ENCODE data around the gene UBE2D3. TPM values are rescaled to one million over a fixed set of nuclear protein-coding genes. Genes with fewer than 3 reads are reported as not detected.
"Not testable (repeated sequence)": the region's sequence is repeated elsewhere in the genome, so short reads cannot be mapped to it uniquely, and the experiment has no call there.

The UBE2D3 gene
- total RNA-seq, 1 donor, result 487 TPM

DNA sequence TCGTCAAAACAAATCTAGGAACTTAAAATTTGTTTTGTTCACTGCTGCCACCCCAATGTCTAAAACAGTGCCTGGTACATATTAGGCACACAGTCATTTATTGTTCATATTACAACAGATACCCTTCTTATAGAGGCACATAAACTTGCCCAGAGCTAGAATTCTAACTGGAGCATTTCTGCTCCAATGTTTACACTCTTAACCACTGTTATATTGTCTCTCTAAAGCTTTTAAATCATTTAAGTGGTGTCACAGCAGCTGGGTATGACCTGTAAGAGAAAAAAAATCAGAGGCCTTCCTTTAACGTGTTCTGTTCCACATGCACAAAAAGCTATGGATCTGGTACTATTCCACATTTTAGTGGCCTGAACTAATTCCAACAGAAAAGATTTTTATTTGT lies 3.0 kb downstream of the UBE2D3 start:
- TF ChIP-seq, protein P1, sequence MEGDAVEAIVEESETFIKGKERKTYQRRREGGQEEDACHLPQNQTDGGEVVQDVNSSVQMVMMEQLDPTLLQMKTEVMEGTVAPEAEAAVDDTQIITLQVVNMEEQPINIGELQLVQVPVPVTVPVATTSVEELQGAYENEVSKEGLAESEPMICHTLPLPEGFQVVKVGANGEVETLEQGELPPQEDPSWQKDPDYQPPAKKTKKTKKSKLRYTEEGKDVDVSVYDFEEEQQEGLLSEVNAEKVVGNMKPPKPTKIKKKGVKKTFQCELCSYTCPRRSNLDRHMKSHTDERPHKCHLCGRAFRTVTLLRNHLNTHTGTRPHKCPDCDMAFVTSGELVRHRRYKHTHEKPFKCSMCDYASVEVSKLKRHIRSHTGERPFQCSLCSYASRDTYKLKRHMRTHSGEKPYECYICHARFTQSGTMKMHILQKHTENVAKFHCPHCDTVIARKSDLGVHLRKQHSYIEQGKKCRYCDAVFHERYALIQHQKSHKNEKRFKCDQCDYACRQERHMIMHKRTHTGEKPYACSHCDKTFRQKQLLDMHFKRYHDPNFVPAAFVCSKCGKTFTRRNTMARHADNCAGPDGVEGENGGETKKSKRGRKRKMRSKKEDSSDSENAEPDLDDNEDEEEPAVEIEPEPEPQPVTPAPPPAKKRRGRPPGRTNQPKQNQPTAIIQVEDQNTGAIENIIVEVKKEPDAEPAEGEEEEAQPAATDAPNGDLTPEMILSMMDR (IDR thresholded peaks at IDR 0.05; ENCODE audit: insufficient read depth, low read length), result no peak
- peak overlapping the region; percentile 85 for H3K4me3 ChIP-seq (ENCODE audit: low read depth, low read length)
- DNase-seq (ENCODE audit: low read depth), result no peak

DNA sequence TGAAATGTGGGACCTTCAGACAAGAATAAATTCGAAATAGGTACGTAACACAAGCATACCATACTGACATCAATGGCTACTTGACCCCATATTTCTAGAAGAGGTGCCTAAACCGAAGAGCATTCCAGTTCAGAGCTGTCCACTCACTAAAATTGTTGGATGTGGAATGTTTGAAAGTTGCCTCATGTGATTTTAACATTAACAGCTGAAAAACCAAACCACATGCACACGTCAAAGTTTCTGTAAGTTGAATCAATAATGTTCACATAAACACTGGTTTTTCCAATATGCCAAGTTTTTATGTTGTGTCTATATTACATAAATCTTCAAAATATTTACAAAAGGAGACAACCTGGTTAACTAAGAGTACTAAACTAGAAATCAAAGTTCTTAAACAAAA lies 3.5 kb downstream of the UBE2D3 start:
- no peak for DNase-seq (ENCODE audit: low read depth)
- TF ChIP-seq, protein P1 (IDR thresholded peaks at IDR 0.05; ENCODE audit: insufficient read depth, low read length), result no peak
- H3K4me3 ChIP-seq (ENCODE audit: low read depth, low read length), result peak overlapping the region; percentile 85

DNA sequence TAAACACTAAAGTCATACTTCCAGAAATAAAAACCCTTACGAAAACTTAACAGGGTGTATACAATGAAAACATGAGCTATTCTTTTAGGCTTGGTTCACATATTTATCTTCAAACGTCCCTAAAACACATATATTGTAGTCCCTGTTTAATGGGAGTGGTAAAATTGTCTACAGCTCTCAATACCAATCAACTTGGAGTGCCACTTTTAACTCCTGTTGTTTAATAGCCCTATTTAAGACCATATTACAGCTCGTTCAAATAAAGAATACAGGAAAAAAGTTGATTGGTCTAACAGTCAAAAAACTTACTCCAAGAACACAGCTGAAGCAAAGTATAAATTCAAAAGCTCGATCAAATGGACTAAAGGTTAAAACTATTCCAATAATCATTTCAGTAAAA lies 3.9 kb downstream of the UBE2D3 start:
- H3K4me3 ChIP-seq (ENCODE audit: low read depth, low read length), result peak overlapping the region; percentile 52
- TF ChIP-seq, protein P1 (IDR thresholded peaks at IDR 0.05; ENCODE audit: insufficient read depth, low read length), result no peak
- DNase-seq (ENCODE audit: low read depth), result no peak

DNA sequence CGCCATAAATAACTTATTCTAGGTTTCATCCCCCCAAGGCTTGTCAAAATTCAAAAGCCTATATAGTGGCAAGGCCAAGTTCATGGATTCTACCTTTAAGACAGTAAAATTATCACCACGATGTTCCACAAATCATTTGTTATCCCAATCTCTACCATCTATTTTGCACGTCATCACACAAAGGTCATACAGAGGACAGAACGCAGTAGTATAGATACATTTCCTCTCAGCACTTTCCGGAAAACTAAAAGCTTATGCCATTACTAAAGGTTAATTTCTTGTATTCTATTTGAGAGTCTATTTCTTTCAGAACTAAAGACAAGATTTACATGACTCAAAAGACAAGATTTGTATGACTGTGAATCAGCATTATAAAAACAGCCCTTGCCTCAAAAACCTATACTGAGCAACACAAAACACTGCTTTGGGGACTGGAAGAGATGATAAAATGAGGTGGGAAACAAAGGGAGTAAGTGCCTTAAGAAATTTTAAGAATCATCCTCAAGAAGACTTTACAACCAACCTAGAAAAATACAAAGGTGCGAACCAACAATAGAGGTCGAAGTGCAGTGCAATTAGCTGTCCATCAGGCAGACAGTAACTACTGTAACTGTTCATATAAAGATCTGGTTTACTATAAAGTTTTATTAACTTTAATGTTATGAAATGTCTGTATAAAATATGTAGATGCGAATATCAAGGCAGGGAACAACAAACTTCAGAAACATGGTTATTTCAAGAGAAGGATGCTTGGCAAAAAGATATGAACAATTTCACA lies 7.6 kb downstream of the UBE2D3 start:
- no peak overlapping the region for H3K4me3 ChIP-seq (ENCODE audit: low read depth, low read length)
- TF ChIP-seq, protein P1 (IDR thresholded peaks at IDR 0.05; ENCODE audit: insufficient read depth, low read length), result no peak
- no peak for DNase-seq (ENCODE audit: low read depth)

DNA sequence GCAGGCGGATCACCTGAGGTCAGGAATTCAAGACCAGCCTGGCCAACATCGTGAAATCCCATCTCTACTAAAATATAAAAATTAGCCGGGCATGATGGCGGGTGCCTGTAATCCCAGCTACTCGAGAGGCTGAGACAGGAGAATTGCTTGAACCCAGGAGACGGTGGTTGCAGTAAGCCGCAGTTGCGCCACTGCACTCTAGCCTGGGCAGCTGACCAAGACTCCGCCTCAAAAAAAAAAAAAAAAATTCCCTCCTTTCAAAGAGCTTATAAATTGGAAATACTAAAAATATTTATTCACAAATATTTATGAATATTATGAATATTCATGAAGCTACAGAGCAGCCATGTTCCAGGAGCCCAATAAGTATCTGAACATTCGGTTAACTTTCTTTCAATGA lies 8.3 kb downstream of the UBE2D3 start:
- not testable (repeated sequence) for DNase-seq (ENCODE audit: low read depth); H3K4me3 ChIP-seq (ENCODE audit: low read depth, low read length)

DNA sequence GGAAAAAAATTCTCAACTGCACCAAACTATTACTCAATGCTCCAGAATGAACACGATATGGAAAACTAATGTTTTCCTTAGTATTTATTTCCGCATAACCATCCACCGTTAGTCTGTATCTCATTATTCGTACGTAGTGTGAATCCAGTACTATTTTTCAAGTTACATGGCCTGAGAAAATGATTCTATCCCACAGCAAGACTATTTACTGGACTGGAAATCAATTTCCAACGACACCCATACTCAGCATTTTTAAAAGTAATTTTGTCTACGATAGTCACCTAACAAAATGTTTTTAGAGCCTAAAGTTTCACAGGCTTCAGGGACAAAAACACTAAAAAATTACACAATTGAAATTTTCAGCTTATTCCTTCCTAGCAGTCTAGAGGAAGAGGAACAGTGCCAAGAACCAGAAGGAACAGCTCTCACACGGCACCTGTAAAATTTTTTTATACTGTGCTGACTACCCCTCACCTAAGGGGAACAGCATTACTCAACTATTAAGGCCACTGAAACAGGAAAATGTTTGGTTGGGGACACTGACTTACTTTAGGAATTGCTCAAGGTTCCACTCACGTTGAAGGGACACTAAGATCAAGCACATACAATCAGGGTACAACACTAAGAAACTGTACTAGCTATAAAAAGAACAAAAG lies 9.6 kb downstream of the UBE2D3 start:
- TF ChIP-seq, protein P1 (IDR thresholded peaks at IDR 0.05; ENCODE audit: insufficient read depth, low read length), result no peak
- H3K4me3 ChIP-seq (ENCODE audit: low read depth, low read length), result no peak overlapping the region
- DNase-seq (ENCODE audit: low read depth), result no peak

DNA sequence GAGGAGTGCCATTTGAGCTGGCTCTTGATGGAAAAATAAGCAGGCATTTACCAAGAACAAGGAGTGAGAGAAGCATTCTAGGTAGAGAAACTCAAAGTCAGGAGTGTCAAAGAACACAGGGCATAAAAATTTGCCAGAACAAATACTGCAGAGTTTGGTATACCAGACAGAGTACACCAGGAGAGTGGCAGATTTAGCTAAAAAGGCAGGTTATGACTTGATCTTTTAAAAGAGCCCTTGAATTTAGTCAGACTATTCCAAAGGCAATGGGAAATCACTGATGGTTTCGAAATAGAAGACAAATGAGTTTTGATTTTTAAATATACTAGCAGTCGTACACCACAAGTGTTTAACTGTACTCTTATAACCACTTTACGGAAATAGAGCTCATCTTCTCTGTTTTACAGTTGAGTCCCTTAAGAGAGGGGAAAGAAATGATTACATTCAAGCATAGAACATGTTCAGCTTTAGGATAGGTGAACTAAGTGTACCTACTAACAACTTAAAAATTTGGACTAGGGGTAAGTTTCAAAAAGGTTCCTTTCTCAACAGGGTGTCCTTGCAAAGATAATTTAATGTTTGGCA lies 10.2 kb downstream of the UBE2D3 start:
- no peak for DNase-seq (ENCODE audit: low read depth)
- TF ChIP-seq, protein P1 (IDR thresholded peaks at IDR 0.05; ENCODE audit: insufficient read depth, low read length), result no peak
- H3K4me3 ChIP-seq (ENCODE audit: low read depth, low read length), result no peak overlapping the region

Measured in fibroblast of the aortic adventitia (primary cell).